Fibroblast of skin of right quadriceps (primary cell): ENCODE results near the gene TFCP2.

Experiments used
- DNase-seq: peaks from one replicate; pipeline ENCODE4 v3.0.0-alpha.2; 2013

Gene TFCP2

GRCh38 chr12:51152953-51153352 lies 20.0 kb downstream of the TFCP2 start:
- DNase-seq = no peak

- DNase-seq = no peak
Measured at GRCh38 chr12:51150777-51151176, 22.2 kb downstream of the TFCP2 start.

GRCh38 chr12:51147309-51147708 lies 25.6 kb downstream of the TFCP2 start:
- DNase-seq = no peak

GRCh38 chr12:51139292-51139844 lies 33.6 kb downstream of the TFCP2 start:
- no peak for DNase-seq

GRCh38 chr12:51132693-51133092 lies 40.2 kb downstream of the TFCP2 start:
- DNase-seq = no peak

GRCh38 chr12:51131745-51132521 lies 41.0 kb downstream of the TFCP2 start:
- DNase-seq = no peak

- no peak for DNase-seq
Measured at GRCh38 chr12:51128919-51129318, 44.0 kb downstream of the TFCP2 start.

GRCh38 chr12:51127050-51127729 lies 45.7 kb downstream of the TFCP2 start:
- peak; percentile 13 for DNase-seq

- no peak for DNase-seq
Measured at GRCh38 chr12:51126297-51126696, 46.6 kb downstream of the TFCP2 start.

- no peak for DNase-seq
Measured at GRCh38 chr12:51124504-51124903, 48.4 kb downstream of the TFCP2 start.

GRCh38 chr12:51122844-51123243 lies 50.1 kb downstream of the TFCP2 start:
- no peak for DNase-seq

GRCh38 chr12:51118706-51119105 lies 54.2 kb downstream of the TFCP2 start:
- DNase-seq = peak; percentile 75

GRCh38 chr12:51115533-51115932 lies 57.4 kb downstream of the TFCP2 start:
- no peak for DNase-seq

GRCh38 chr12:51108136-51108535 lies 64.8 kb downstream of the TFCP2 start:
- no peak for DNase-seq

- no peak for DNase-seq
Measured at GRCh38 chr12:51103977-51104376, 69.0 kb downstream of the TFCP2 start.

- DNase-seq = peak; percentile 8
Measured at GRCh38 chr12:51098611-51099010, 74.3 kb downstream of the TFCP2 start.

- no peak for DNase-seq
Measured at GRCh38 chr12:51090705-51091229, 82.2 kb downstream of the TFCP2 start.

GRCh38 chr12:51087818-51088217 lies 85.1 kb downstream of the TFCP2 start:
- no peak for DNase-seq

- no peak for DNase-seq
Measured at GRCh38 chr12:51086933-51087332, 86.0 kb downstream of the TFCP2 start.

- no peak for DNase-seq
Measured at GRCh38 chr12:51085757-51086156, 87.2 kb downstream of the TFCP2 start.

GRCh38 chr12:51083126-51083833 lies 89.7 kb downstream of the TFCP2 start, which contains the start of gene CSRNP2:
CSRNP2 (minus strand) TSS chr12:51083596; CDS start chr12:51076561, 7,035 bp downstream.
- peak; percentile 96 for DNase-seq

GRCh38 chr12:51082561-51083125 lies 90.3 kb downstream of the TFCP2 start:
- DNase-seq = peak; percentile 41

- no peak for DNase-seq
Measured at GRCh38 chr12:51081421-51081820, 91.5 kb downstream of the TFCP2 start.
